ENCODE results near the gene PSMB11.

PSMB11 gene

GRCh38 chr14:23047751-23048693 lies 6.0 kb downstream of the PSMB11 start:
- no peaks in the 10 kb centered on the region for H3K79me2 ChIP-seq (ENCODE audit: insufficient read depth, low read length)
- H3K9ac ChIP-seq (ENCODE audit: low read depth, low read length, poor library complexity, severe bottlenecking) = no peak overlapping the region
- H3K4me2 ChIP-seq (ENCODE audit: low read depth, low read length, poor library complexity, severe bottlenecking) = no peak overlapping the region
- no peaks in the 10 kb centered on the region for H3K9me3 ChIP-seq (ENCODE audit: insufficient read depth, low read depth, low read length)
- TF ChIP-seq EZH2phosphoT487 (IDR thresholded peaks at IDR 0.05; ENCODE audit: borderline replicate concordance) = no peak
- TF ChIP-seq, protein P1, sequence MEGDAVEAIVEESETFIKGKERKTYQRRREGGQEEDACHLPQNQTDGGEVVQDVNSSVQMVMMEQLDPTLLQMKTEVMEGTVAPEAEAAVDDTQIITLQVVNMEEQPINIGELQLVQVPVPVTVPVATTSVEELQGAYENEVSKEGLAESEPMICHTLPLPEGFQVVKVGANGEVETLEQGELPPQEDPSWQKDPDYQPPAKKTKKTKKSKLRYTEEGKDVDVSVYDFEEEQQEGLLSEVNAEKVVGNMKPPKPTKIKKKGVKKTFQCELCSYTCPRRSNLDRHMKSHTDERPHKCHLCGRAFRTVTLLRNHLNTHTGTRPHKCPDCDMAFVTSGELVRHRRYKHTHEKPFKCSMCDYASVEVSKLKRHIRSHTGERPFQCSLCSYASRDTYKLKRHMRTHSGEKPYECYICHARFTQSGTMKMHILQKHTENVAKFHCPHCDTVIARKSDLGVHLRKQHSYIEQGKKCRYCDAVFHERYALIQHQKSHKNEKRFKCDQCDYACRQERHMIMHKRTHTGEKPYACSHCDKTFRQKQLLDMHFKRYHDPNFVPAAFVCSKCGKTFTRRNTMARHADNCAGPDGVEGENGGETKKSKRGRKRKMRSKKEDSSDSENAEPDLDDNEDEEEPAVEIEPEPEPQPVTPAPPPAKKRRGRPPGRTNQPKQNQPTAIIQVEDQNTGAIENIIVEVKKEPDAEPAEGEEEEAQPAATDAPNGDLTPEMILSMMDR (conservative IDR thresholded peaks at IDR 0.05; ENCODE audit: low read length) = no peak
- no peaks in the 10 kb centered on the region for H3K4me1 ChIP-seq (ENCODE audit: insufficient read depth, low read length, poor library complexity, severe bottlenecking)
- H2AFZ ChIP-seq (ENCODE audit: low read length) = no peak overlapping the region
- H3K36me3 ChIP-seq (ENCODE audit: insufficient read depth, low read length) = no peaks in the 10 kb centered on the region
- H4K20me1 ChIP-seq (ENCODE audit: insufficient read depth, low read length, poor library complexity, severe bottlenecking) = no peaks in the 10 kb centered on the region
- H3F3A ChIP-seq (ENCODE audit: low read depth) = no peaks in the 10 kb centered on the region
- H3K27me3 ChIP-seq (ENCODE audit: insufficient read depth, low read length, poor library complexity, severe bottlenecking) = no peaks in the 10 kb centered on the region
- H3K4me3 ChIP-seq (ENCODE audit: low read length, poor library complexity, severe bottlenecking) = no peak overlapping the region
- H3K9me2 ChIP-seq (replicated peaks; ENCODE audit: low read depth, low read length) = no peaks in the 10 kb centered on the region

DNA sequence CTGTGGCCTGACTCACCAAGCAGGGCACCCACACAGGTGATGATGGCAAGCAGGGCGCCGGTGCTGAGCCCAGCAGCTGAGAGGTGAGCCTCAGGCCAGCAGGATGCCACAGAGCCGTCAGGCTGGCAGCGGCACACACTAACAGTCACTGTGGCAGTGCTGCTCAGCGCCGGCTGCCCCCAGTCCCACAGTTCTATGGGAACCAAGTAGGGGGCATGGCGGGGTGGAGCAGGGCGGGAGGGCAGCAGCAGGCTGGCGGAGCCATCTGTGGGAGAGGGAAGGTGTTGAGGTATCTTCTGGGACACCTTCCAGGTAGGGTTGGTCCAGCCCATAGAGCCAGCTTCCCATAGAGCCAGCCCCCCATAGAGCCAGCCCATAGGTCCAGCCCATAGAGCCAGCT lies 7.0 kb downstream of the PSMB11 start:
- Histone ChIP-seq H3F3A (ENCODE audit: low read depth) (no peaks in the 10 kb centered on the region), H3K79me2 (ENCODE audit: insufficient read depth, low read length) (no peaks in the 10 kb centered on the region)
- no peak for TF ChIP-seq EZH2phosphoT487 (IDR thresholded peaks at IDR 0.05; ENCODE audit: borderline replicate concordance)
- TF ChIP-seq, protein P1 (conservative IDR thresholded peaks at IDR 0.05; ENCODE audit: low read length) = no peak

GRCh38 chr14:23051141-23052057 lies 9.4 kb downstream of the PSMB11 start:
- no peak overlapping the region for H2AFZ ChIP-seq (ENCODE audit: low read length)
- TF ChIP-seq EZH2phosphoT487 (IDR thresholded peaks at IDR 0.05; ENCODE audit: borderline replicate concordance) = no peak
- TF ChIP-seq, protein P1 (conservative IDR thresholded peaks at IDR 0.05; ENCODE audit: low read length) = no peak
- H3K36me3 ChIP-seq (ENCODE audit: insufficient read depth, low read length) = no peaks in the 10 kb centered on the region

More for the DNA sequence above, 7.0 kb downstream of the PSMB11 start:
- H3K4me2 ChIP-seq (ENCODE audit: low read depth, low read length, poor library complexity, severe bottlenecking) = no peak overlapping the region
- no peaks in the 10 kb centered on the region for H3K9me3 ChIP-seq (ENCODE audit: insufficient read depth, low read depth, low read length)
- H3K4me1 ChIP-seq (ENCODE audit: insufficient read depth, low read length, poor library complexity, severe bottlenecking) = no peaks in the 10 kb centered on the region
- no peaks in the 10 kb centered on the region for H3K27me3 ChIP-seq (ENCODE audit: insufficient read depth, low read length, poor library complexity, severe bottlenecking)
- H3K36me3 ChIP-seq (ENCODE audit: insufficient read depth, low read length) = no peaks in the 10 kb centered on the region
- no peak overlapping the region for H2AFZ ChIP-seq (ENCODE audit: low read length)
- H3K9ac ChIP-seq (ENCODE audit: low read depth, low read length, poor library complexity, severe bottlenecking) = no peak overlapping the region
- H3K4me3 ChIP-seq (ENCODE audit: low read length, poor library complexity, severe bottlenecking) = no peak overlapping the region
- no peaks in the 10 kb centered on the region for H4K20me1 ChIP-seq (ENCODE audit: insufficient read depth, low read length, poor library complexity, severe bottlenecking)
- H3K9me2 ChIP-seq (replicated peaks; ENCODE audit: low read depth, low read length) = no peaks in the 10 kb centered on the region

More at GRCh38 chr14:23051141-23052057, 9.4 kb downstream of the PSMB11 start:
- no peaks in the 10 kb centered on the region for H3K9me3 ChIP-seq (ENCODE audit: insufficient read depth, low read depth, low read length)
- no peaks in the 10 kb centered on the region for H3K79me2 ChIP-seq (ENCODE audit: insufficient read depth, low read length)
- H3K9me2 ChIP-seq (replicated peaks; ENCODE audit: low read depth, low read length) = no peaks in the 10 kb centered on the region
- no peaks in the 10 kb centered on the region for H3K27me3 ChIP-seq (ENCODE audit: insufficient read depth, low read length, poor library complexity, severe bottlenecking)
- no peaks in the 10 kb centered on the region for H4K20me1 ChIP-seq (ENCODE audit: insufficient read depth, low read length, poor library complexity, severe bottlenecking)
- H3F3A ChIP-seq (ENCODE audit: low read depth) = no peaks in the 10 kb centered on the region
- H3K9ac ChIP-seq (ENCODE audit: low read depth, low read length, poor library complexity, severe bottlenecking) = no peak overlapping the region
- H3K4me3 ChIP-seq (ENCODE audit: low read length, poor library complexity, severe bottlenecking) = no peak overlapping the region
- H3K4me2 ChIP-seq (ENCODE audit: low read depth, low read length, poor library complexity, severe bottlenecking) = no peak overlapping the region
- H3K4me1 ChIP-seq (ENCODE audit: insufficient read depth, low read length, poor library complexity, severe bottlenecking) = peaks cover 2% of the 10 kb centered on the region
